ENCODE measurements around the gene ATP6V1B1.

The ATP6V1B1 gene

DNA sequence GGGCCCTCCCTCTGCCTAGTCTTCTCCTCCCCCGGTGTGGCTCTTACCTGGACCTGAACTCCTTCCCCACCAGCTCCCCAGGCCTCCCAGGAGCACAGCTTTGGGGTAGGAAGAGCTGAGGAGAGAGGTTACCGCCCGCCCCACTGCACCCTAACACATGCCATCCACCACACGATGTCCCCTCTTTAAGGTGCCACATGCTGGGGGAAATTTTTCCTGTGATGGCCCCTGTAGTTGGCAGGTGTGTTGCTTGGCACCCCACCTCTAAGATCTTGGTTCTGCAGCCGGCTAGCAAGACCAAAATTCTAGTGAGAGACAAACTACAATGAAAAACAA is 65.9 kb downstream of the ATP6V1B1 start:
- Histone ChIP-seq H3K36me3 (replicated peaks) (no peaks in the 10 kb centered on the region), H3K27ac (no peak overlapping the region), H3K4me3 (ENCODE audit: low read depth, low read length) (no peak overlapping the region), H3K27me3 (replicated peaks) (no peaks in the 10 kb centered on the region)
- TF ChIP-seq, protein P1, sequence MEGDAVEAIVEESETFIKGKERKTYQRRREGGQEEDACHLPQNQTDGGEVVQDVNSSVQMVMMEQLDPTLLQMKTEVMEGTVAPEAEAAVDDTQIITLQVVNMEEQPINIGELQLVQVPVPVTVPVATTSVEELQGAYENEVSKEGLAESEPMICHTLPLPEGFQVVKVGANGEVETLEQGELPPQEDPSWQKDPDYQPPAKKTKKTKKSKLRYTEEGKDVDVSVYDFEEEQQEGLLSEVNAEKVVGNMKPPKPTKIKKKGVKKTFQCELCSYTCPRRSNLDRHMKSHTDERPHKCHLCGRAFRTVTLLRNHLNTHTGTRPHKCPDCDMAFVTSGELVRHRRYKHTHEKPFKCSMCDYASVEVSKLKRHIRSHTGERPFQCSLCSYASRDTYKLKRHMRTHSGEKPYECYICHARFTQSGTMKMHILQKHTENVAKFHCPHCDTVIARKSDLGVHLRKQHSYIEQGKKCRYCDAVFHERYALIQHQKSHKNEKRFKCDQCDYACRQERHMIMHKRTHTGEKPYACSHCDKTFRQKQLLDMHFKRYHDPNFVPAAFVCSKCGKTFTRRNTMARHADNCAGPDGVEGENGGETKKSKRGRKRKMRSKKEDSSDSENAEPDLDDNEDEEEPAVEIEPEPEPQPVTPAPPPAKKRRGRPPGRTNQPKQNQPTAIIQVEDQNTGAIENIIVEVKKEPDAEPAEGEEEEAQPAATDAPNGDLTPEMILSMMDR (IDR thresholded peaks at IDR 0.05; ENCODE audit: low read depth, low read length, missing control alignments), result no peak
- no peak for DNase-seq
- in situ Hi-C loops (cut with HindIII; ENCODE audit: low pct_ligation_motif_present, low sequenced_read_pairs), result no loop called here

DNA sequence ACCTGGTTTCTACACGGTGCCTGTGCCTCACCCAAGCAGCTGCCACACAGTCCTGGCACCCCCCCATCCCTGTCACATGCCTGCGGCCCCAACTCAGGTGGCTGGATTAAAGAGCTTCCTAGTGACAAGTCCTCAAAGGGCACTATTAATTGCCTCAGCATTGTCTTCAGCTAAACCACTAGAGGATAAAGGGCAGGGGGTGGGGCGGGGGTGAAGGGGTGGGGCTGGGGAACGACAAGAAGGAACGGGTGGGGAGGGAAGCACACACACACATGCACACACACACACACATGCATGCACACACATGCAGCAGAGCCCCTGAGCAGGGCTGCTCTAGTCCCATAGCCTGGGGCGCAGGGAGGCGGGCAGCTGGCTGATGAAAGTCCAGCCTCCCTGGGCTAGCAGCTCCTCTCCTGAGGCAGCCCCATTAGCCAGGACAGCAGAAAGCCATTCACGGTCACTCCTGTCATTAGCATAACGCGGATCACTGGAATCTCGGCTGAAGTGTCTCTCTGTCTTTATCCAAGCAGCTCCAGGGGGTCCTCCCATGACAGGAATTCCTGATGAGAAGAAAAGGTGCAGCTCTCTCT is 66.4 kb downstream of the ATP6V1B1 start:
- TF ChIP-seq, protein P1 (IDR thresholded peaks at IDR 0.05; ENCODE audit: low read depth, low read length, missing control alignments), result no peak
- Histone ChIP-seq H3K36me3 (replicated peaks) (no peaks in the 10 kb centered on the region), H3K4me3 (ENCODE audit: low read depth, low read length) (no peak overlapping the region), H3K27me3 (replicated peaks) (no peaks in the 10 kb centered on the region), H3K27ac (no peak overlapping the region)
- in situ Hi-C loops (cut with HindIII; ENCODE audit: low pct_ligation_motif_present, low sequenced_read_pairs), result no loop called here
- DNase-seq, result no peak

DNA sequence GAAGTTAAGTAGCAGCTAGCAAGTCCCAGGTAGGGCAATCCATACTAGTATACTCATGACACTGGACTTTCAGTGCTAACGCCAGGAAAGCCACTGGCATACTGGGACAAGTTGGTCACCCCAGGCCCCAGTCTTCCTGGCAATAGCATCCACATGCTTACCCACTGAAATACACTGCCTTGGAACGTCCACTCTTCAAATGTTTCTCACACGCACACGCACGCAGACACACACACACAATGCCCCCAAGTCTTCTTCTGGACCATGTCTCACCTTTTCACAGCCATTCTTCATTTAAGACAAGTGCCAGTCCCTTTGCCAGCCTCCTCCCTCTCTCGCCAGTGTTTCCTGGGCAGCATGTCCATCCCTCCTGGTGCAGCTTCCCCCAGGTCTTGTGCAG is 67.7 kb downstream of the ATP6V1B1 start:
- in situ Hi-C loops (cut with HindIII; ENCODE audit: low pct_ligation_motif_present, low sequenced_read_pairs), result no loop called here
- H3K4me3 ChIP-seq (ENCODE audit: low read depth, low read length), result no peak overlapping the region

DNA sequence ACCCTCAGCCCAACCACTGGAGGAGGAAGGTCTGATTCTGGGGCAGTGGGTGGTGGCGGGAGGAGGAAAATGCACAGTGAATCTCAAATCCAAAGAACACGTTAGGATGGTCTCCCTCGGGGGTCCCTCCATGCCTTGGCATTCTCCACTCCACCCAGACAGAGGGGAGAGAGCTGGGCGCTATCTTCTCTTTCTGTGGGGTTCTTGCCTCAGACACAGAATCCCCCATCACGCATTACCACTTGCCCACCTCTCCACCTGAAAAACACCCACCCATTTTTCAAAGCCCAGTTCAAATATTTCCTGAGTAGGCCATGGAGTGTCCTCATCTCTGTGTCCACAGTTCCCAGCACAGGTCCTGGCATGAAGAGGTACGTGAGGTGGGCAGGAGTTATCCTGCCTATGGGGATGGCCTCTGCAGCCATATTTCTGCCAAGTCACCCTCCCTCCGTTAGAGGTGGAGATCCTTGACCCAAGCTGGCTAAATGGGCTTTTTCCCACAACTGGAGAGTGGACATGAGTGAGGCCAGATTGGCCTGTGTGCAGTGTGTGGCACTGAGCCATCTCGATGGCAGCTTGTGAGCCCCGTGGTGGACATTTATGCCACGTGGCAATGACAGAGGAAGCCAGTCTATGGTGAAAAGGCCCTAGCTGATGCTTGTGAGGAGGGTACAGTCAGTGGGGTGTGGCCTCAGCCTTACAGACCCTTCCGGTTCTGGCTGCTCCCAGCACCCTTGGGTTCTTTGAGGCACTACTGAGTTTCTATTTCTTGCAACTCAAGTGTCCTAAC is 68.5 kb downstream of the ATP6V1B1 start:
- no peaks in the 10 kb centered on the region for H3K27me3 ChIP-seq (replicated peaks)
- H3K36me3 ChIP-seq (replicated peaks), result no peaks in the 10 kb centered on the region
- TF ChIP-seq, protein P1 (IDR thresholded peaks at IDR 0.05; ENCODE audit: low read depth, low read length, missing control alignments), result no peak
- no peak overlapping the region for H3K4me3 ChIP-seq (ENCODE audit: low read depth, low read length)
- in situ Hi-C loops (cut with HindIII; ENCODE audit: low pct_ligation_motif_present, low sequenced_read_pairs), result no loop called here
- no peak overlapping the region for H3K27ac ChIP-seq
- no peak for DNase-seq

More for the DNA sequence above, 67.7 kb downstream of the ATP6V1B1 start:
- TF ChIP-seq, protein P1 (IDR thresholded peaks at IDR 0.05; ENCODE audit: low read depth, low read length, missing control alignments), result no peak
- Histone ChIP-seq H3K27me3 (replicated peaks) (no peaks in the 10 kb centered on the region), H3K36me3 (replicated peaks) (no peaks in the 10 kb centered on the region), H3K27ac (no peak overlapping the region)
- no peak for DNase-seq

DNA sequence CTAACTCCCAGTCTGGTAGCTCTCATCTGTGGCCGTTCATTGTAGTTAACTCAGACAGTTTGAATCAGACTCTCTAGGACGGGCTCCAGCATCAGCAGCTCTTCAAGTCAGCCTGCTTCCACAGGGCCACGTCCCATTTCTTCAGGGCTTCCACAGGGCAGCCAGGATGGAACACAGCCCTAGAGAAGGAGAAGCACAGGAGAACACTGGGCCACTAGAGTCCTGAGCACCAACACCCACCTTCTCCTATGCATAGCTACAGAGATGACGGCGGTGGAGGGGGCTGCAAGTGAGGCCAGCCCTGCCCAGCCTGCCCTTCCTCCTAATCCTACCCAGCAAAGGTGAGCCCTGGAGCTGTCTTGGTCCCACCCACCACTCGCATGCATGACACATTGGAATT is 69.2 kb downstream of the ATP6V1B1 start:
- Histone ChIP-seq H3K36me3 (replicated peaks) (no peaks in the 10 kb centered on the region), H3K27ac (no peak overlapping the region), H3K27me3 (replicated peaks) (no peaks in the 10 kb centered on the region), H3K4me3 (ENCODE audit: low read depth, low read length) (no peak overlapping the region)
- in situ Hi-C loops (cut with HindIII; ENCODE audit: low pct_ligation_motif_present, low sequenced_read_pairs), result no loop called here
- no peak for DNase-seq
- TF ChIP-seq, protein P1 (IDR thresholded peaks at IDR 0.05; ENCODE audit: low read depth, low read length, missing control alignments), result no peak
